Sigmoid colon (tissue), 7 donors: ENCODE results near the gene NEDD8. TPM values are rescaled to one million over a fixed set of nuclear protein-coding genes. Genes with fewer than 3 reads are reported as not detected.

Experiments used
- DNase-seq: peaks from one replicate; pipeline ENCODE4 v3.0.0-alpha.2; 2019
- H3K27ac ChIP-seq, 4 donors: fragments of 200-600 bp; sonication (generic); one replicate each; pipeline ENCODE4 v1.5.1; 2016 to 2019; ENCODE audit warnings: mild to moderate bottlenecking in 1 of 4
- H3K27me3 ChIP-seq, 3 donors: fragments of 200-600 bp; sonication (generic); one replicate each; pipeline ENCODE4 v1.5.1; 2019; ENCODE audit warnings: mild to moderate bottlenecking in 1 of 3
- H3K36me3 ChIP-seq, 4 donors: fragments of 200-600 bp; sonication (generic); one replicate each; pipeline ENCODE4 v1.5.1; 2016 to 2019
- H3K4me1 ChIP-seq, 4 donors: fragments of 200-600 bp; sonication (generic); one replicate each; pipeline ENCODE4 v1.5.1; 2017 to 2019
- H3K4me3 ChIP-seq, 4 donors: fragments of 200-600 bp; sonication (generic); one replicate each; pipeline ENCODE4 v1.5.1; 2017 to 2019; ENCODE audit warnings: mild to moderate bottlenecking in 2 of 4, moderate library complexity in 1 of 4
- H3K9me3 ChIP-seq, 4 donors: fragments of 200-600 bp in 3 of 4; sonication (generic) in 3 of 4; one replicate each; pipeline versions ENCODE4 v1.5.1 to v1.6.1; 2013 to 2019
- CTCF ChIP-seq, 4 experiments: fragments of 450-650 bp in 3 of 4; fragments of 200-600 bp in 1 of 4; IDR thresholded peaks; one replicate each; pipeline ENCODE4 v1.5.1; 2016 to 2019; ENCODE audit warnings: antibody characterized with exemption in 4 of 4, mild to moderate bottlenecking in 3 of 4, moderate library complexity in 2 of 4
- EP300 ChIP-seq, 4 donors: sonication (generic); formaldehyde crosslinking; IDR thresholded peaks; one replicate each; pipeline ENCODE4 v1.6.1; 2017; ENCODE audit warnings: antibody characterized with exemption in 4 of 4
- POLR2A ChIP-seq, 2 donors: fragments of 450-650 bp; IDR thresholded peaks; one replicate each; pipeline ENCODE4 v1.6.1; 2016; ENCODE audit warnings: antibody characterized with exemption in 2 of 2, mild to moderate bottlenecking in 2 of 2, moderate library complexity in 2 of 2
- POLR2AphosphoS5 ChIP-seq, 4 donors: sonication (generic); formaldehyde crosslinking; IDR thresholded peaks; one replicate each; pipeline ENCODE4 v1.6.1; 2017; ENCODE audit warnings: antibody characterized with exemption in 4 of 4
- WGBS, 2 donors: extraction: QIAGEN DNeasy Blood & Tissue Kit; methylation state at CpG; one replicate each; pipeline ENCODE4 v1.1.7; 2013; 5-methylcytosine and 5-hydroxymethylcytosine counted together
- intact Hi-C: fragments of 100-400 bp; cut with DNase I; formaldehyde crosslinking; loops from one replicate; pipeline ENCODE4 v1.15.1; 2023
- polyA plus RNA-seq, 3 donors: library from polyadenylated mRNA; stranded (reverse); fragments of 200-250 nt; gene quantifications; one replicate each; pipeline ENCODE4 v1.2.3, GENCODE V29; 2013
- total RNA-seq, 4 donors: library from RNA; depleted of rRNA; stranded (reverse); fragments of >200 nt; gene quantifications; one replicate each; pipeline ENCODE4 v1.1.0, GENCODE V29; 2016
- donor health status: healthy with polysubstance abuse.
- donor health status: Bipolar disorder and iron deficiency.
- donor health status: healthy.

Gene NEDD8
- total and polyA plus RNA-seq, 7 donors: 104 to 243 (median 204) TPM

DNA sequence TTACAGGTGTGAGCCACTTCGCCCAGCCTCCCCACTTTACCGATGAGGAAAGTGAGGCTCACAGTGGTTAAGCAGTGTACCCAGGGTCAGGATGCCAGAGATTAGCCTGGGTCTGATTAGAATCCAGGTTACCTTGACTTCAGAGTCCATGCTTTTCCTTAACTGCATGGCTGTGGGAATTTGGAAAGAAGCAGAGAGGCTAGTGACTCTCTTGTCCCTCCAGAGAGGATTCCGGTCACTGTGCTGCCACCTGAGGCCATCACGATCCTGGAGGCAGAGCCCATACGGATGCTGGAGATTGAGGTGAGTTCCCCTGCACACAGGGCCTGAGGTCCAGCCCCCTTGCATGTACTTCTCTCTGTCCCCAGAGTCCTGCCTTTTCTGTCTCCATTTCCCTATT lies 55.6 kb downstream of the NEDD8 start:
- TF ChIP-seq POLR2A (IDR thresholded peaks at IDR 0.05) (no peak), EP300 (IDR thresholded peaks at IDR 0.05) (no peak), POLR2AphosphoS5 (IDR thresholded peaks at IDR 0.05) (no peak), CTCF (IDR thresholded peaks at IDR 0.05) (no peak)
- intact Hi-C loops: no loop called here
- WGBS, 2 donors: 95 to 97% methylated on average over 5 of the region's 5 CpGs
- Histone ChIP-seq H3K36me3 (peaks cover 4 to 32% (median 7%) of the 10 kb centered on the region in 4 donors), H3K9me3 (no peaks in the 10 kb centered on the region), H3K27me3 (no peaks in the 10 kb centered on the region), H3K4me3 (no peak overlapping the region), H3K27ac (no peak overlapping the region), H3K4me1 (peaks cover 0 to 34% (median 31%) of the 10 kb centered on the region in 4 donors)
- no peak for DNase-seq

DNA sequence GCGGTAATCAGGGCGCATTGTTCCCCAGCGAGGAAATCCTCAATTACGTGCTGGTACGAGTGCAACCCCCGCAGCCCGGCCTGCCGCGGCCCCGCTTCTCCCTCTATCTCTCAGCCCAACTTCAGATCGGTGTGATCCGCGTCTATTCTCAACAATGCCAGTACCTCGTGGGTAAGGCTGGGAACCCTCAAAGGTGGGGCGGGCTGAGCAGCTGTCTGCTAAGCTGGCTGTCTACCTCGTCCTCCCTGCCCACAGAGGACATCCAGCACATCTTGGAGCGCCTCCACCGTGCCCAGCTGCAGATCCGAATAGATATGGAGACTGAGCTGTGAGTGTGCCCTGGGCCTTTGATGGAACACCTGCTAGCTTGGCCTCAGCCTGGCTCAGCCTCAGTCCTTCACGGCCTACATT lies 59.3 kb downstream of the NEDD8 start:
- no peaks in the 10 kb centered on the region for H3K27me3 ChIP-seq
- H3K4me3 ChIP-seq: peak overlapping the region in 2 of 4 donors; percentile 53 to 56
- WGBS, 2 donors: 80 to 93% methylated on average over 20 of the region's 20 CpGs
- peaks cover 0 to 20% (median 16%) of the 10 kb centered on the region in 4 donors for H3K4me1 ChIP-seq
- TF ChIP-seq CTCF (IDR thresholded peaks at IDR 0.05) (no peak), POLR2AphosphoS5 (IDR thresholded peaks at IDR 0.05) (no peak), POLR2A (IDR thresholded peaks at IDR 0.05) (no peak), EP300 (IDR thresholded peaks at IDR 0.05) (no peak)
- H3K27ac ChIP-seq: peak overlapping the region in 3 of 4 donors; percentile 62 to 70 (median 70)
- DNase-seq: no peak
- H3K9me3 ChIP-seq: no peaks in the 10 kb centered on the region
- H3K36me3 ChIP-seq: peaks cover 0 to 12% (median 6%) of the 10 kb centered on the region in 4 donors
- intact Hi-C loops: no loop called here

DNA sequence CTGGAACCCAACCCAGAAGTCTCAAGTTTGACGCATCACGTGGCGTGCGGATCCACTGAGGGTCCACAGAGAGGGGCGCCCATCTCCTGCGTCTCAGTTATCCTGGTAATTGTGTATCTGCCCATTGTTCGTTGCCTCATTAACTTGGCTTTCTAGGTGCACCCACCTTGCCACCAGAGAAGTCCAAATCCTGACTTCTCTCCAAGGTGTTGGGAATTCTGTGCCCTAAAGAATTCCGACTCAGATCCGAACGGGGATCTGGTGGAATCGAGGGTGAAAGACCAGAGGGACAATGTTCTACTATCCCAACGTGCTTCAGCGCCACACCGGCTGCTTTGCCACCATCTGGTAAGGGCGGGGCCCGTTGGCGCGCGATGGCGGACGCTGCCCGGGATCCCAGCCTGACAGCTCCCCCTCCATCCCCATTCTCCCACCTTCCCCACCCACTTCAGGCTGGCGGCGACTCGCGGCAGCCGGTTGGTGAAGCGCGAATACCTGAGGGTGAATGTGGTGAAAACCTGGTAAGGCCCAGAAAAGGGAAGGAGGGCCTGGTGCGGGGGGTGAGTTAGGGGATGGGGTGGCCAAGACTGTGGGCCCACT lies 59.8 kb downstream of the NEDD8 start:
- Histone ChIP-seq H3K4me1 (peaks cover 0 to 20% (median 16%) of the 10 kb centered on the region in 4 donors), H3K36me3 (peaks cover 0 to 14% (median 6%) of the 10 kb centered on the region in 4 donors), H3K27me3 (no peaks in the 10 kb centered on the region), H3K27ac (peak overlapping the region; percentile 32 to 70 (median 66)), H3K4me3 (peak overlapping the region; percentile 31 to 56 (median 48)), H3K9me3 (no peaks in the 10 kb centered on the region)
- intact Hi-C loops: no loop called here
- no peak for DNase-seq
- WGBS, 2 donors: 39 to 83% methylated on average over 30 of the region's 30 CpGs
- TF ChIP-seq POLR2A (IDR thresholded peaks at IDR 0.05): no peak
- no peak for TF ChIP-seq EP300 (IDR thresholded peaks at IDR 0.05)
- no peak for TF ChIP-seq POLR2AphosphoS5 (IDR thresholded peaks at IDR 0.05)
- no peak for TF ChIP-seq CTCF (IDR thresholded peaks at IDR 0.05)

DNA sequence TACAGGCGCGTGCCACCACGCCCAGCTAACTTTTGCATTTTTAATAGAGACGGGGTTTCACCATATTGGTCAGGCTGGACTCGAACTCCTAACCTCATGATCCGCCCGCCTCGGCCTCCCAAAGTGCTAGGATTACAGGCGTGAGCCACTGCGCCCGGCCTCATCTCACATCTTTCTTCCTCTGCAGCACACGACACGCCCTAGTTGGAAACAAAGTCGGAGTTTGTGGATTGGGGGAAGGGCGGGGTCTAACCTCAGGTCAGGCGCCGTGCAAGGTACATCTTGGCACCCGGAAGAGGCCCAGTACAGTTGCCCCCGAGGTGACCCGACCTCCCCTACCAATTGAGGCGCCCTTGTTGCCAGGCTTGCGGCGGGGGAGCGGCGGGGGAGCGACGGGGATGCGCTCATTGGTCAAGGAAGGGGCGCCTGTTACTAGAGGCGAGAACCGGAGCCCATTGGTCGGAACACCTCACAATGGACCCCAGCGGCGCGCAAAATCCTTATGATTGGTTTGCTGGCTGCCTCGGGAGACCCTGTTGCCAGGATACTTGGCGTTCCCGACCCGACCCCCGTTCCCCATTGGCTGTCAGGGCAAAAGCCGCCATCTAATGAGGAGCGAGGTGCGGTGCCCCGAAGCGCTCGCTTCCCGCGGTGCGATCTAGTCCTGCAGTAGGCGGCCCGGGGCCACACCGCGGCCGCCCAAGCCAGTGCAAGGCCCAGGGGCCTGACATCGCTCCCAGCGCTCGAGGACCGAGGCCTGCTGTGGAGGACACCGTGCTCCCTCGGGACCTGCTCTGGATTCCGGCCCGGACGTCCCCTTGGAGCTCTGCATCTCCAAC lies 60.5 kb downstream of the NEDD8 start, which contains the start of gene REC8:
REC8 (plus strand) TSS at position 659 of the 839 bp plus-strand sequence. CDS start 473 bp downstream, outside the sequence.
- H3K4me3 ChIP-seq: peak within 1 kb of the TSS; percentile 31 to 56 (median 48)
- no peaks in the 10 kb centered on the region for H3K27me3 ChIP-seq
- peak in 3 of 4 donors; percentile 4 to 66 (median 55) for TF ChIP-seq POLR2AphosphoS5 (IDR thresholded peaks at IDR 0.05)
- no peak for TF ChIP-seq POLR2A (IDR thresholded peaks at IDR 0.05)
- intact Hi-C loops: no loop called here
- H3K27ac ChIP-seq: peak within 1 kb of the TSS; percentile 32 to 70 (median 66)
- peak; percentile 95 for DNase-seq
- H3K9me3 ChIP-seq: no peaks in the 10 kb centered on the region
- H3K4me1 ChIP-seq: peaks cover 0 to 20% (median 16%) of the 10 kb centered on the region in 4 donors
- 19 to 74% methylated on average over 63 of the region's 63 CpGs for WGBS, 2 donors
- H3K36me3 ChIP-seq: peaks cover 3 to 18% (median 7%) of the 10 kb centered on the region in 4 donors
